K562 (cell line): ENCODE measurements around the gene AKAP12. TPM values are rescaled to one million over a fixed set of nuclear protein-coding genes. Genes with fewer than 3 reads are reported as not detected.
A peak's percentile ranks its signal among the peaks of the same experiment; 100 is the strongest.

Experiments used
- CREB1 ChIP-seq, 2 experiments: sonication (generic) in 1 of 2; formaldehyde crosslinking in 1 of 2; IDR thresholded peaks; 2 replicates each; pipeline versions ENCODE4 v1.6.1 to v1.8.0; 2012 to 2022; ENCODE audit warnings: inconsistent platforms in 1 of 2, mild to moderate bottlenecking in 1 of 2, missing genetic modification reagents in 1 of 2, moderate library complexity in 1 of 2
- FOXP4 ChIP-seq: sonication (generic); formaldehyde crosslinking; IDR thresholded peaks from 2 replicates; pipeline ENCODE4 v1.8.0; 2022; ENCODE audit warnings: mild to moderate bottlenecking, missing genetic modification reagents, borderline replicate concordance
- HMGN3 ChIP-seq: IDR thresholded peaks from 2 replicates; pipeline ENCODE4 v1.6.1; 2011; ENCODE audit warnings: borderline replicate concordance, low read depth, mild to moderate bottlenecking, mixed read lengths, low read length; ENCODE audit not compliant: insufficient read length; ENCODE audit errors: extremely low read depth
- MGA ChIP-seq: fragments of 450-650 bp; IDR thresholded peaks from 2 replicates; pipeline ENCODE4 v1.6.1; 2016; ENCODE audit warnings: mild to moderate bottlenecking, moderate library complexity
- NCOA6 ChIP-seq: fragments of 450-650 bp; IDR thresholded peaks from 2 replicates; pipeline ENCODE4 v1.6.1; 2017; ENCODE audit warnings: mild to moderate bottlenecking
- POU5F1 ChIP-seq: fragments of 150-350 bp; IDR thresholded peaks from 2 replicates; pipeline ENCODE4 v1.6.1; 2014; ENCODE audit warnings: borderline replicate concordance, low read length, low read depth, mild to moderate bottlenecking; ENCODE audit not compliant: partially characterized antibody
- TEAD4 ChIP-seq, 2 experiments: sonication (generic) in 1 of 2; formaldehyde crosslinking in 1 of 2; IDR thresholded peaks; 2 replicates each; pipeline versions ENCODE4 v1.6.1 to v1.8.0; 2012 to 2022; ENCODE audit warnings: borderline replicate concordance in 1 of 2, inconsistent platforms in 1 of 2, low read length in 1 of 2, mild to moderate bottlenecking in 1 of 2, missing genetic modification reagents in 1 of 2
- TOE1 ChIP-seq, 2 experiments: fragments of 450-650 bp in 1 of 2; sonication (generic) in 1 of 2; formaldehyde crosslinking in 1 of 2; IDR thresholded peaks; 2 replicates each; pipeline versions ENCODE4 v1.7.1 to v1.8.0; 2016 to 2022; ENCODE audit warnings: borderline replicate concordance in 2 of 2, mild to moderate bottlenecking in 2 of 2, antibody characterized with exemption in 1 of 2, inconsistent platforms in 1 of 2, low read depth in 1 of 2, missing genetic modification reagents in 1 of 2, moderate library complexity in 1 of 2
- polyA plus RNA-seq, 8 experiments: library from polyadenylated mRNA; depleted of rRNA in 4 of 8; stranded (reverse) in 5 of 8; unstranded in 3 of 8; fragments of >200 nt; fragmentation: Nextera tagmentation in 2 of 8; fragmentation: Illumina TruSeq in 1 of 8; extraction: Ambion mirVana in 2 of 8; extraction: Trizol in 1 of 8; gene quantifications; 2 replicates each; pipeline versions ENCODE4 v1.2.1 to v1.2.3, GENCODE V29; 2011 to 2014; ENCODE audit warnings: inconsistent platforms in 1 of 8, missing spikeins in 1 of 8
- total RNA-seq, 7 experiments: library from RNA; depleted of rRNA in 6 of 7; stranded (reverse); fragments of >200 nt in 6 of 7; fragmentation: Illumina TruSeq in 2 of 7; extraction: Trizol in 2 of 7; gene quantifications; 2 replicates each; pipeline versions ENCODE4 v1.2.1 to v1.2.3, GENCODE V29; 2011 to 2021; ENCODE audit warnings: low replicate concordance in 1 of 7
- TF ChIP-seq, protein P1 (sequence below): fragments of 450-650 bp; formaldehyde crosslinking; IDR thresholded peaks from 2 replicates; pipeline ENCODE4 v1.4.0; 2020; ENCODE audit warnings: mild to moderate bottlenecking, moderate library complexity

The AKAP12 gene
- total and polyA plus RNA-seq, 9 of the 15 experiments (the other 6 are each of a cell fraction or from before 2014, with no cell fraction given), result 0.08 to 2.0 (median 0.62) TPM

DNA sequence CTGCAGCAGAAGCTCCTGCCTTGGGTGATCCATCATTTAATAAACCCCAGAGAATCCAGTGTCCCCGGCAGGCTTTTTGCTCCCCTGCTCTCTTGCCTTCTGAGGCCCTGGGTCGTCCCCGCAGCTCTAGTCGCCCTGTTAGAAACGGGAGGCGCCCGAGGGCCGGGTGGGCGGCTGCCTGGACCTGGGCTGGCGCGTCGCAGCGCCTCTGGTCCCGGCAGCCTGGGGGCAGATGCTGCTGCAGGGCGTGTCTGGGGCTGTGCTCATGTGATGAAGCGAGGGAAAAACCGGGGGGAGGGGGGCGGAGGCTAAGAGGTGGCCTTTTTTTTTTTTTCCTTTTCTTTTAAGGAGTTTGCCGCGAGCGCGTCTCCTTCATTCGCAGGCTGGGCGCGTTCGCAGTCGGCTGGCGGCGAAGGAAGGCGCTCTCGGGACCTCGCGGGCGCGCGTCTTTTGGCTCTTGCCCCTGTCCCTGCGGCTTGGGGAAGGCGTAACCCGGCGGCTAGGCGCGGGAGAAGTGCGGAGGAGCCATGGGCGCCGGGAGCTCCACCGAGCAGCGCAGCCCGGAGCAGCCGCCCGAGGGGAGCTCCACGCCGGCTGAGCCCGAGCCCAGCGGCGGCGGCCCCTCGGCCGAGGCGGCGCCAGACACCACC, 394 bp downstream of the AKAP12 start (continued):
- TF ChIP-seq, protein P1, sequence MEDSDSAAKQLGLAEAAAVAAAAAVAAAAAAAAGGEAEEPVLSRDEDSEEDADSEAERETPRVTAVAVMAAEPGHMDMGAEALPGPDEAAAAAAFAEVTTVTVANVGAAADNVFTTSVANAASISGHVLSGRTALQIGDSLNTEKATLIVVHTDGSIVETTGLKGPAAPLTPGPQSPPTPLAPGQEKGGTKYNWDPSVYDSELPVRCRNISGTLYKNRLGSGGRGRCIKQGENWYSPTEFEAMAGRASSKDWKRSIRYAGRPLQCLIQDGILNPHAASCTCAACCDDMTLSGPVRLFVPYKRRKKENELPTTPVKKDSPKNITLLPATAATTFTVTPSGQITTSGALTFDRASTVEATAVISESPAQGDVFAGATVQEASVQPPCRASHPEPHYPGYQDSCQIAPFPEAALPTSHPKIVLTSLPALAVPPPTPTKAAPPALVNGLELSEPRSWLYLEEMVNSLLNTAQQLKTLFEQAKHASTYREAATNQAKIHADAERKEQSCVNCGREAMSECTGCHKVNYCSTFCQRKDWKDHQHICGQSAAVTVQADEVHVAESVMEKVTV (CRISPR knock-in tag), result no peak
- TF ChIP-seq POU5F1, result no peak
- no peak for TF ChIP-seq HMGN3
- TF ChIP-seq NCOA6, result no peak
- TF ChIP-seq TOE1 (IDR thresholded peaks at IDR 0.05; ENCODE audit: borderline replicate concordance), result no peak
- TF ChIP-seq TOE1 (CRISPR knock-in tag; IDR thresholded peaks at IDR 0.05; ENCODE audit: borderline replicate concordance, low read depth), result no peak
- TF ChIP-seq MGA, result peak; percentile 27; the same call in 1 of the 2 replicates
- TF ChIP-seq TEAD4 (IDR thresholded peaks at IDR 0.05; ENCODE audit: low read length), result no peak
- TF ChIP-seq TEAD4 (CRISPR knock-in tag; IDR thresholded peaks at IDR 0.05; ENCODE audit: borderline replicate concordance), result no peak
- peak; percentile 31; the same call in 1 of the 2 replicates for TF ChIP-seq CREB1 (IDR thresholded peaks at IDR 0.05)
- TF ChIP-seq CREB1 (CRISPR knock-in tag; IDR thresholded peaks at IDR 0.05), result no peak
- no peak for TF ChIP-seq FOXP4 (CRISPR knock-in tag)
